Measurements from ENCODE around the gene STAC2.

DNA sequence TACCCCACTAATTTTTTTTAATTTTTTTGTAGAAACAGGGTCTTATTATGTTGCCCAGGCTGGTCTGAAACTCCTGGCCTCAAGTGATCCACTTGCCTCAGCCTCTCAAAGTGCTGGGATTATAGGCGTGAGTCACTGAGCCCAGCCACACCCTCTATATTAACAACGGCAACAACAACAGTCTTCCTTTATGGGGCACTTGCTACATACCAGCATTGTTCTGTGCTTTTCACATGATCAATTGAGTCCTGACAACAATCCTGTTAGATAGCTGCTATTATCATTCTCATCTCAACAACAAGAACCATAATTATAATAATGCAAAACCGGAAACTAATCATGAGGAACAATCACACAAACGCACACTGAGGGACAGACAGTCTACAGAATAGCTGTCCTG lies 47.2 kb downstream of the STAC2 start:
- TF ChIP-seq KDM5A (IDR thresholded peaks at IDR 0.05) (no peak), POLR2A (IDR thresholded peaks at IDR 0.05; ENCODE audit: low read length) (no peak), CTCF (IDR thresholded peaks at IDR 0.05) (no peak), TP53 (CRISPR knock-in tag; IDR thresholded peaks at IDR 0.05) (no peak), ESRRA (IDR thresholded peaks at IDR 0.05; ENCODE audit: borderline replicate concordance, low read length) (no peak), CEBPB (IDR thresholded peaks at IDR 0.05) (no peak), MAX (IDR thresholded peaks at IDR 0.05) (no peak), HOXA7 (CRISPR knock-in tag; IDR thresholded peaks at IDR 0.05) (no peak), CHD2 (IDR thresholded peaks at IDR 0.05; ENCODE audit: low read length, partially characterized antibody) (no peak)
- TF ChIP-seq, protein P1, sequence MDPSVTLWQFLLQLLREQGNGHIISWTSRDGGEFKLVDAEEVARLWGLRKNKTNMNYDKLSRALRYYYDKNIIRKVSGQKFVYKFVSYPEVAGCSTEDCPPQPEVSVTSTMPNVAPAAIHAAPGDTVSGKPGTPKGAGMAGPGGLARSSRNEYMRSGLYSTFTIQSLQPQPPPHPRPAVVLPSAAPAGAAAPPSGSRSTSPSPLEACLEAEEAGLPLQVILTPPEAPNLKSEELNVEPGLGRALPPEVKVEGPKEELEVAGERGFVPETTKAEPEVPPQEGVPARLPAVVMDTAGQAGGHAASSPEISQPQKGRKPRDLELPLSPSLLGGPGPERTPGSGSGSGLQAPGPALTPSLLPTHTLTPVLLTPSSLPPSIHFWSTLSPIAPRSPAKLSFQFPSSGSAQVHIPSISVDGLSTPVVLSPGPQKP (IDR thresholded peaks at IDR 0.05; ENCODE audit: low read depth, low read length) = no peak
- TF ChIP-seq, protein P2, sequence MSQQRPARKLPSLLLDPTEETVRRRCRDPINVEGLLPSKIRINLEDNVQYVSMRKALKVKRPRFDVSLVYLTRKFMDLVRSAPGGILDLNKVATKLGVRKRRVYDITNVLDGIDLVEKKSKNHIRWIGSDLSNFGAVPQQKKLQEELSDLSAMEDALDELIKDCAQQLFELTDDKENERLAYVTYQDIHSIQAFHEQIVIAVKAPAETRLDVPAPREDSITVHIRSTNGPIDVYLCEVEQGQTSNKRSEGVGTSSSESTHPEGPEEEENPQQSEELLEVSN (IDR thresholded peaks at IDR 0.05; ENCODE audit: borderline replicate concordance, low read depth) = no peak

Data from A549 (cell line).